Hepatocyte (in vitro differentiated cells): Measurements from ENCODE around the gene SSX4B.

Experiments
- EZH2phosphoT487 ChIP-seq: fragments of 200-600 bp; sonication (generic); IDR thresholded peaks from one replicate; pipeline ENCODE4 v1.6.1; 2018; ENCODE audit warnings: antibody characterized with exemption, mild to moderate bottlenecking, low read depth, moderate library complexity; ENCODE audit not compliant: unreplicated experiment, severe bottlenecking
- TF ChIP-seq, protein P1 (sequence below): fragments of 200-600 bp; sonication (generic); IDR thresholded peaks from 2 replicates; pipeline ENCODE4 v1.5.1; 2016; ENCODE audit warnings: antibody characterized with exemption, mild to moderate bottlenecking; ENCODE audit not compliant: poor library complexity

GRCh38 chrX:48451708-48452107 is 39.9 kb upstream of the SSX4B start:
- TF ChIP-seq, protein P1, sequence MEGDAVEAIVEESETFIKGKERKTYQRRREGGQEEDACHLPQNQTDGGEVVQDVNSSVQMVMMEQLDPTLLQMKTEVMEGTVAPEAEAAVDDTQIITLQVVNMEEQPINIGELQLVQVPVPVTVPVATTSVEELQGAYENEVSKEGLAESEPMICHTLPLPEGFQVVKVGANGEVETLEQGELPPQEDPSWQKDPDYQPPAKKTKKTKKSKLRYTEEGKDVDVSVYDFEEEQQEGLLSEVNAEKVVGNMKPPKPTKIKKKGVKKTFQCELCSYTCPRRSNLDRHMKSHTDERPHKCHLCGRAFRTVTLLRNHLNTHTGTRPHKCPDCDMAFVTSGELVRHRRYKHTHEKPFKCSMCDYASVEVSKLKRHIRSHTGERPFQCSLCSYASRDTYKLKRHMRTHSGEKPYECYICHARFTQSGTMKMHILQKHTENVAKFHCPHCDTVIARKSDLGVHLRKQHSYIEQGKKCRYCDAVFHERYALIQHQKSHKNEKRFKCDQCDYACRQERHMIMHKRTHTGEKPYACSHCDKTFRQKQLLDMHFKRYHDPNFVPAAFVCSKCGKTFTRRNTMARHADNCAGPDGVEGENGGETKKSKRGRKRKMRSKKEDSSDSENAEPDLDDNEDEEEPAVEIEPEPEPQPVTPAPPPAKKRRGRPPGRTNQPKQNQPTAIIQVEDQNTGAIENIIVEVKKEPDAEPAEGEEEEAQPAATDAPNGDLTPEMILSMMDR: no peak
- no peak for TF ChIP-seq EZH2phosphoT487
